Left cardiac atrium (tissue), 4 donors: Measurements from ENCODE around the gene BTBD19. TPM values are rescaled to one million over a fixed set of nuclear protein-coding genes. Genes with fewer than 3 reads are reported as not detected.

Experiments
- ATAC-seq, 2 donors: fragments of 200-7000 bp; cut with Tn5 transposase; one replicate each; pipeline ENCODE4 v1.9.1; 2020; ENCODE audit warnings: mild to moderate bottlenecking in 2 of 2, moderate library complexity in 2 of 2
- DNase-seq: peaks from one replicate; pipeline ENCODE4 v3.0.0-alpha.2; 2020
- intact Hi-C, 2 donors: fragments of 100-400 bp; cut with DNase I; formaldehyde crosslinking; loops; one replicate each; pipeline versions ENCODE4 v1.14.1 to v1.15.1; 2022 to 2023
- total RNA-seq, 2 donors: library from RNA; stranded (reverse); fragmentation: NEBNext Ultra II Directional; extraction: Animal tissue kit (Norgen Biotek cat#: 25700); gene quantifications; one replicate each; pipeline ENCODE4 v1.2.1, GENCODE V29; 2021
- donor health status: DM: no; HTN: yes; CAD: no.
- donor health status: DM: no; HTN: yes; CAD: no; lungs with severe emphysema.
- donor health status: DM: yes; HTN: yes; CAD: no.
- donor health status: Dilated cardiomyopathy.

Gene BTBD19
- total RNA-seq, 2 donors from 2014 or later, result 4.0 to 8.6 TPM

- DNase-seq (no peak), ATAC-seq (peak in 1 of 2 donors; percentile 6)
- intact Hi-C loops, result no loop called here
These were observed 34.2 kb downstream of the BTBD19 start for GRCh38 chr1:44842486-44842861.

GRCh38 chr1:44842862-44843655, 34.7 kb downstream of the BTBD19 start, which contains the start of gene PTCH2:
PTCH2 (minus strand) TSS chr1:44843253; CDS start chr1:44842932, 321 bp downstream.
- peak; percentile 93 to 94 for ATAC-seq
- peak; percentile 77 for DNase-seq
- intact Hi-C loops, result no loop called here

GRCh38 chr1:44846985-44847384, 38.7 kb downstream of the BTBD19 start:
- DNase-seq, result no peak
- intact Hi-C loops, result no loop called here
- no peak for ATAC-seq

- ATAC-seq, result no peak
- intact Hi-C loops, result no loop called here
- no peak for DNase-seq
These were observed 39.5 kb downstream of the BTBD19 start for GRCh38 chr1:44847845-44848244.

GRCh38 chr1:44848456-44849181, 40.3 kb downstream of the BTBD19 start:
- ATAC-seq (peak in 1 of 2 donors; percentile 12), DNase-seq (no peak)
- intact Hi-C loops, result no loop called here

DNA sequence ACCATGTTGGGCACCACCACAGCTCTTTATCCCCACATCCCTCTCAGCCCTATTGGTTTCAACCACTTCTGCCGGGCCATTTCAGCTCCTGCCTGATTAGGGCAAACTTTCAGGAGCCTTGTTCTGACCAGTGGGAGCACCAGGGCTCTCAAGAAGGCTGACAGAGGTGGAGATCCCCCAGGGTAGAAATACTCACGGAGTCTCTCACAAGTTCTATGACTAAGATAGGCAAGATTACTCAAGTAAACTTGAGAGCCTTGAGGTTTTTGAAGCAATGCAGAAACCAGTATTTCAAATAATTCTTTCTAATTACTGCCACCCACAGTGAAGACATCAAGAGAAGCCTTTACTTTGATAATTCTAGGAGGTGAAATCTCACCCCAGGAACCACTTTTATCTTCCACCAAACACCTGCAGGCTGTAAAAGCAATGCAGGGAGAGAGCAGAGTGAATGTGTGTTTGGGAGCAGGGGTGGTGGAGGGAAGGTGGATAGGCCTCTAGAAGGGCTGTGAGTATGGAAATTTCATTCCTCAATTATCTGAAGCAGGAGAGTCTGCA, 41.3 kb downstream of the BTBD19 start:
- ATAC-seq (no peak), DNase-seq (no peak)
- intact Hi-C loops, result no loop called here

- DNase-seq (no peak), ATAC-seq (no peak)
- intact Hi-C loops, result no loop called here
These were observed 43.0 kb downstream of the BTBD19 start for GRCh38 chr1:44851308-44851707.

- no peak for DNase-seq
- intact Hi-C loops, result no loop called here
- no peak for ATAC-seq
These were observed 44.9 kb downstream of the BTBD19 start for GRCh38 chr1:44853201-44853600.

- no peak for DNase-seq
- ATAC-seq, result no peak
- intact Hi-C loops, result no loop called here
These were observed 46.6 kb downstream of the BTBD19 start for GRCh38 chr1:44854970-44855369.

DNA sequence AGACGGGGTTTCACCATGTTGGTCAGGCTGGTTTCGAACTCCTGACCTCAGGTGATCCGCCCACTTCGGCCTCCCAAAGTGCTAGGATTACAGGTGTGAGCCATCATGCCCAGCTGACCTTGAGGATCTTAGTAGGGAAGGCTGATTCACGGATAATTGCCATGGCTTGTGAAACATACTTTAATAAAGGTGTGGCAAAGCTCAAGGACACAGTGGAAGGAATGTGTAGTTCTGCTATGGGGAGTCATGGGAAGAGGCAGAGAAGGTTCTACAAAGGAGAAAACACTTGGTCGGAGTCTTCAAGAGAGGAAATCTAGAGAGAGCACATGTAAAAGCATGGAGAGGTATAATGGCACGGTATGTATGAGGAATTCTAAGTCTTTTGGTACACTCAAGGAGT, 47.4 kb downstream of the BTBD19 start:
- ATAC-seq (no peak), DNase-seq (no peak)
- intact Hi-C loops, result no loop called here

GRCh38 chr1:44857446-44857845, 49.1 kb downstream of the BTBD19 start:
- intact Hi-C loops, result no loop called here
- no peak for ATAC-seq

GRCh38 chr1:44860331-44860730, 52.0 kb downstream of the BTBD19 start:
- intact Hi-C loops, result no loop called here
- no peak for ATAC-seq
- DNase-seq, result no peak

More at GRCh38 chr1:44857446-44857845, 49.1 kb downstream of the BTBD19 start:
- no peak for DNase-seq

DNA sequence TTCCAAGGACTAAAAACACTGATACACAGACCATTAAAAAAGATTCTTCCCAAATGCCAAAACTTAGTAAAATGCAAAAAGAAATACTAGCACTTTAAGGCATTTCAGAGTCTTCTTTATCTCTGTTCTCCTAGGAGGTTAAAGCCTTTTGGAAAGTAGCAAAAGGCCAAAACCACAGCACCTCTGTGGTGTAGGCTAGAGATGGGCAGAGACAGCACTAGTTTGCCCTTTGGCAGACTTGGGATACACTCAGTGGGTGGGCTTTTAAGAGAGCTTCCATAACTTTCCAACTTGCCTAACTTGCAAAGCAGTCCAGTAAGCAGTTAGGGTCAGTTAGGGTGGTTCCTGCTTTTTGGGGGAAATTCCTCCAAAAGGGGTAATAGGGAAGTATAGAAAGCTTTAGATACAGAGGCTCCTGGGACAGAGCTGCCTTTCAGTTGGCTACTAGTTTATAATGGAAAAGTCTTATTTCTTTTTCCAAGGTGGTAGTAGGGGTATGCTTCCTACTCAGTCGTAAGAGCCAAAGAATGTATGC, 52.6 kb downstream of the BTBD19 start:
- DNase-seq (no peak), ATAC-seq (peak in 1 of 2 donors; percentile 34)
- intact Hi-C loops, result no loop called here

DNA sequence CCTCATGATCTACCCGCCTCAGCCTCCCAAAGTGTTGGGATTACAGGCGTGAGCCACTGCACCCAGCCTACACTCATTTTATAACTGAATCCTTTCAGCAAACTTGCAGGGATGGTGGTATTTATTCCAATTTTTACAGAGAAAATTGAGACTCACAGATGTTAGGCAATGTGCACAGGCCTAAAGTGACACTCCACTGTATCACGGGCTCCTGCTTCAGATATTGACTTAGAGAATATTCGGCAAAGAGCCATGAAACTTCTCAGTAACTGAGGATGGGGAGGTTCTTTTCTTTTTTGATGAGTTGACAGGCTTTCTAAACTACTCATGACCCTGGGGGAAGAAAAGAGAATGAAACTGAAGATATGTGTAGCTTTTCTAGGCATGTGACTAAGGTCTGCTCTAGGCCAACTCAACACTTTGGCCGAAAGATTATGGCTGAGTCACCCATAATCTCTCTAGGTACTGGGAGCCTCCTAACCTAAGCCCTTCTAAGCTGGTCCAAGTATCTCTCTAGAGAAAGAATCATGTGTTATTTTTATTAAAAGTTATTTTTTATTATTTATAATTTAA, 54.6 kb downstream of the BTBD19 start:
- peak; percentile 30 to 78 for ATAC-seq
- DNase-seq, result no peak
- intact Hi-C loops, result no loop called here

Other genes with a start within 250 kb of the BTBD19 start
- gene TMEM53, start 134.0 kb upstream of the BTBD19 start, total RNA-seq, result 10 to 100 TPM; 11.1 to 11.4 TPM
- 1 to 10 TPM in 1 of 2 donors, under 1 TPM in 1; 0.16 to 1.2 TPM for gene ARMH1, start 133.8 kb upstream of the BTBD19 start, total RNA-seq
- gene RNU5D-1, start 77.4 kb upstream of the BTBD19 start, total RNA-seq, result not detected
- 1 to 10 TPM; 1.2 TPM for gene KIF2C, start 68.7 kb upstream of the BTBD19 start, total RNA-seq
- 100 to 1,000 TPM; 950 to 999 TPM for gene RPS8, start 33.0 kb upstream of the BTBD19 start, total RNA-seq
- under 1 TPM; 0.12 to 0.31 TPM for gene BEST4, start 20.4 kb upstream of the BTBD19 start, total RNA-seq
- 10 to 100 TPM in 1 of 2 donors, 1 to 10 TPM in 1; 7.6 to 16.1 TPM for gene PLK3, start 8.1 kb upstream of the BTBD19 start, total RNA-seq
- gene DYNLT4, start 1.2 kb upstream of the BTBD19 start, total RNA-seq, result under 1 TPM; 0.71 to 0.79 TPM
- gene PTCH2, start 34.7 kb downstream of the BTBD19 start, total RNA-seq, result under 1 TPM; 0.58 to 0.59 TPM
- gene EIF2B3, start 178.1 kb downstream of the BTBD19 start, total RNA-seq, result 10 to 100 TPM; 26.2 to 34.0 TPM
- gene HECTD3, start 202.8 kb downstream of the BTBD19 start, total RNA-seq, result 10 to 100 TPM; 18.9 to 24.2 TPM
- 10 to 100 TPM; 63.4 to 65.1 TPM for gene UROD, start 203.7 kb downstream of the BTBD19 start, total RNA-seq